Common myeloid progenitor, CD34-positive (primary cell): Measurements from ENCODE around the gene TNFRSF18.

Source experiments
- CTCF ChIA-PET: fragments of 350-600 bp; sonication (Branson Sonifier 250); formaldehyde crosslinking; loops from one replicate; lab custom pipeline; 2021; ENCODE audit warnings: antibody characterized with exemption; lab: Charles Lee
- POLR2A ChIA-PET: fragments of 350-600 bp; sonication (Branson Sonifier 250); formaldehyde crosslinking; loops from one replicate; lab custom pipeline; 2021; ENCODE audit warnings: antibody characterized with exemption; lab: Charles Lee
- DNase-seq, 3 donors: peaks; one replicate each; pipeline versions ENCODE4 v3.0.0 to v3.0.0-alpha.2; 2013
- H3K27ac ChIP-seq, 2 experiments: 1 replicate in 1 of 2; 2 replicates in 1 of 2; pipeline ENCODE4 v1.7.0; 2013; ENCODE audit warnings: inconsistent platforms in 2 of 2, low read length in 2 of 2, mild to moderate bottlenecking in 2 of 2, low read depth in 1 of 2, moderate library complexity in 1 of 2; ENCODE audit not compliant: severe bottlenecking in 2 of 2, insufficient read depth in 1 of 2, poor library complexity in 1 of 2
- H3K27me3 ChIP-seq, 5 experiments: replicated peaks in 2 of 5; 1 replicate in 3 of 5; 2 replicates in 2 of 5; pipeline versions ENCODE4 v1.6.1 to v1.7.0; 2013; ENCODE audit warnings: low read length in 4 of 5, mild to moderate bottlenecking in 2 of 5, moderate library complexity in 2 of 5, inconsistent platforms in 1 of 5; ENCODE audit not compliant: insufficient read depth in 5 of 5, control insufficient read depth in 4 of 5
- H3K36me3 ChIP-seq, 4 experiments: 1 replicate in 2 of 4; 2 replicates in 2 of 4; pipeline versions ENCODE4 v1.6.1 to v1.7.0; 2013; ENCODE audit warnings: low read length in 3 of 4, control low read depth in 1 of 4, mild to moderate bottlenecking in 1 of 4; ENCODE audit not compliant: control insufficient read depth in 4 of 4, insufficient read depth in 4 of 4
- H3K4me1 ChIP-seq, 4 experiments: 1 replicate in 3 of 4; 2 replicates in 1 of 4; pipeline versions ENCODE4 v1.6.1 to v1.7.1; 2013; ENCODE audit warnings: low read length in 3 of 4, mild to moderate bottlenecking in 3 of 4, control low read depth in 1 of 4, inconsistent platforms in 1 of 4, moderate library complexity in 1 of 4; ENCODE audit not compliant: control insufficient read depth in 4 of 4, insufficient read depth in 4 of 4; ENCODE audit errors: control extremely low read depth in 1 of 4
- H3K4me3 ChIP-seq, 7 experiments: 1 replicate in 4 of 7; 2 replicates in 3 of 7; pipeline versions ENCODE4 v1.5.1 to v1.7.0; 2013; ENCODE audit warnings: mild to moderate bottlenecking in 7 of 7, low read length in 6 of 7, moderate library complexity in 6 of 7, inconsistent platforms in 2 of 7, low read depth in 2 of 7, control low read depth in 1 of 7; ENCODE audit not compliant: insufficient read depth in 4 of 7, control insufficient read depth in 1 of 7; ENCODE audit errors: extremely low read depth in 1 of 7
- H3K9me3 ChIP-seq, 5 experiments: 1 replicate in 4 of 5; 2 replicates in 1 of 5; pipeline versions ENCODE4 v1.6.1 to v1.7.1; 2013; ENCODE audit warnings: low read length in 4 of 5, mild to moderate bottlenecking in 2 of 5, inconsistent platforms in 1 of 5, low read depth in 1 of 5, moderate library complexity in 1 of 5; ENCODE audit not compliant: control insufficient read depth in 4 of 5, insufficient read depth in 2 of 5; ENCODE audit errors: control extremely low read depth in 1 of 5
- WGBS: methylation state at CpG from one replicate; pipeline ENCODE4 v1.1.5; 2013; ENCODE audit not compliant: insufficient coverage; 5-methylcytosine and 5-hydroxymethylcytosine counted together

The TNFRSF18 gene

GRCh38 chr1:1167398-1167821 is 39.0 kb downstream of the TNFRSF18 start:
- Histone ChIP-seq H3K36me3 (no peaks in the 10 kb centered on the region), H3K27ac (no peak overlapping the region), H3K4me1 (peaks cover 0 to 54% (median 19%) of the 10 kb centered on the region in 4 experiments), H3K4me3 (no peak overlapping the region), H3K9me3 (no peaks in the 10 kb centered on the region), H3K27me3 (peaks cover 0 to 24% (median 0%) of the 10 kb centered on the region in 5 experiments)
- ChIA-PET POLR2A (no interaction called here), CTCF (no interaction called here)
- DNase-seq = no peak
- 88% methylated on average over 19 of the region's 20 CpGs for WGBS

DNA sequence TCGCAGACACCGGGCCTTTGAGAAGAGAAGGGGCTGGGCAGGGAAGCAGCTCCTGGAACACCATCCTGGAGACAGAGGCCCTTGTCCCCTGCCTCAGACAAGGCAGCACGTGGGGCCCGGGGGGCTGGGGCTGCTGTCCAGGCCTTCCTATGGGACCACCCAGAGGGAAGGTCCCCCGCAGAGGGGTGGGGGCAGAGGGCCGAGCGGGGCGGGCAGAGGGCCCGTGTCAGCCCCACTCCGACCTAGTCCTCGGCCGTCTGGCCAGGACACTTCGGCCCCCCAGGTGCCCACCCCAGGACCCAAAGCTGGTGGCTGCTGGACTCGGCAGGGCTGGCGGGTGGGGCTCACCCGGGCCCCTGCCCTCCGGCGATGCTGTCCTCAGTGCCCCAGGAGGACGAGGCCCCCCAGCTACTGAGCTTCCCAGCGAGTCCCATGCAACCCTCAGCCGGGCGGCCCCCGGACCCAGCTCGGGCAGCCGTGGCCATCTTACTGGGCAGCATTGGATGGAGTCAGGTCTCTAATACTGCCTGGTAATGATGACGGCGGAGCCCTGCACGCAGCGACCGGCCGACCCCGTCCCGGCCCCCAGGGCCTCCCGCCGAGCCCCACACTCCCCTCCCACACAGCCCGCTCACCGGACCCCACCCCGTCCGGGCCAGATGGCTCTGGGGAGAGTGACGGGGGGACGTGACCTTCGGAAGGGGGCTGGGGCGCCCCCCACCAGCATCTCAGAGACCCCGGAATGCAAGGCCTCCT is 39.6 kb downstream of the TNFRSF18 start:
- no peaks in the 10 kb centered on the region for H3K36me3 ChIP-seq
- no peaks in the 10 kb centered on the region for H3K9me3 ChIP-seq
- CTCF ChIA-PET = no interaction called here
- H3K4me1 ChIP-seq = peaks cover 0 to 48% (median 18%) of the 10 kb centered on the region in 4 experiments
- POLR2A ChIA-PET = no interaction called here
- H3K27ac ChIP-seq = no peak overlapping the region
- DNase-seq = no peak
- H3K27me3 ChIP-seq = peaks cover 0 to 24% (median 0%) of the 10 kb centered on the region in 5 experiments
- no peak overlapping the region for H3K4me3 ChIP-seq
- 94% methylated on average over 43 of the region's 44 CpGs for WGBS

GRCh38 chr1:1165900-1166421 is 40.4 kb downstream of the TNFRSF18 start:
- Histone ChIP-seq H3K27ac (no peak overlapping the region), H3K36me3 (no peaks in the 10 kb centered on the region), H3K4me1 (peaks cover 0 to 40% (median 18%) of the 10 kb centered on the region in 4 experiments), H3K9me3 (no peaks in the 10 kb centered on the region), H3K4me3 (no peak overlapping the region), H3K27me3 (peaks cover 0 to 23% (median 0%) of the 10 kb centered on the region in 5 experiments)
- WGBS = 88% methylated on average over 17 of the region's 23 CpGs
- ChIA-PET CTCF (interaction anchor here (1.7 kb wide), 1 partner anchor 44 kb away, joined by 5 read pairs; no protein-coding TSS in a partner anchor), POLR2A (no interaction called here)
- no peak for DNase-seq

DNA sequence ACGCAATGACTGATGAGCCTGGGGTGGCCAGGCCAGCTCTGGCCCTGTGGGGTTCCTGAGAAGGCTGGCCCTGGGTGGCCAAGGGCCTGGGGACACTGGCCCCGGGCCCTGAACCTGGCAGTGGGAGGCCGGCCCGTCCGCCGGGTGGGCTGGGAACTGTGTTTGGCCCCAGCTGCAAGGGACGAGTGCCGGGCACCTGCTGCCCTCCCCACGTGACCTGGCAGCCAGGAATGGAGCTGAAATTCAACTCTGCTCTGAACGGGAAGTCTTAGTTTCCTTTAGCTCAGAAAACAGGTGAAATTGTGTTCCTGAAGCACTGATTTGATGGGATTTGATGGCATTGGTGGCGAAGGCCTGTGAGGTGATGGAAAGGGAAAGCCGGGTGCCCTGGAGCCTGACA is 40.9 kb downstream of the TNFRSF18 start:
- Histone ChIP-seq H3K4me3 (no peak overlapping the region), H3K4me1 (peaks cover 0 to 35% (median 15%) of the 10 kb centered on the region in 4 experiments), H3K27ac (no peak overlapping the region), H3K9me3 (no peaks in the 10 kb centered on the region), H3K27me3 (peaks cover 0 to 19% (median 0%) of the 10 kb centered on the region in 5 experiments), H3K36me3 (no peaks in the 10 kb centered on the region)
- ChIA-PET CTCF (interaction anchor here (1.7 kb wide), 1 partner anchor 43 kb away, joined by 5 read pairs; no protein-coding TSS in a partner anchor), POLR2A (no interaction called here)
- no peak for DNase-seq
- 90% methylated on average over 12 of the region's 12 CpGs for WGBS

DNA sequence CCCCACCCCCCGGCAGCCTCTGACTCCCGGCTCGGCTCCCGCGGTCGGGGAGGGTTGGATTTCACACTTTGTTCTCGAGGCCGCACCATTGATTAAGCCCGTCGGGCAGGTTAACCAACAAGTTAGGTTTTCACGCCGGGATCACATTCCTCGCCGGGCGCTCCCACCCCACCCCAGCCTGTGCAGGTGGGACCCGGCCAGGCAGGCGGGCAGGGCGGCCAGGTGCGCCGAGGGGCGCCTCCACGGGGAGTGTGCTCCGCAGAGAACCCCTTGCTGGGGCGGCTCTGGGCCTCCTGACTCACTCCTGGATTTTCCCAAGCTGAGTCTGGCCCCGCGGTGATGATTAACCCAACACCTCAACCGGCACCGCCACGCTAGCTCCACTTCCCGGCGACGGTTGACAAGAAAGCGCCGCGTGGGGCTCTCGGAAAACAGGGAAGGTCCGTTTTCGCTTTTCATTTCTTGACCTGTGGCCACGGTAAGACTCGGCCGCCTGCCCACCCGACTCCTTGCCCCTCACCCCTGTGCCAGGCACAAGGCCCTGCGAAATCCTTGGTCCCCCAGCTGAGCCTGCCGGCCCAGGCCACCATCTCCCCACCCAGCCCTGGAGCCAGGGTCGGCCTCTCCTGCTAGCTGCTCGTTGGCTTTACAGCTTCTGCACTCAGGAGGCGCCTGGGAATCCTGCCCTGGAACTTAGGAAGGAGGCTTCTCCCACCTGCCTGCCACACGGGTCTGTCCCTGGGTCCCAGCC is 41.5 kb downstream of the TNFRSF18 start:
- DNase-seq = no peak
- no peaks in the 10 kb centered on the region for H3K36me3 ChIP-seq
- H3K9me3 ChIP-seq = no peaks in the 10 kb centered on the region
- peaks cover 0 to 29% (median 10%) of the 10 kb centered on the region in 4 experiments for H3K4me1 ChIP-seq
- H3K27me3 ChIP-seq = peaks cover 0 to 17% (median 0%) of the 10 kb centered on the region in 5 experiments
- ChIA-PET POLR2A (no interaction called here), CTCF (interaction anchor here (1.7 kb wide), 1 partner anchor 42 kb away, joined by 5 read pairs; no protein-coding TSS in a partner anchor)
- H3K4me3 ChIP-seq = no peak overlapping the region
- no peak overlapping the region for H3K27ac ChIP-seq
- 86% methylated on average over 26 of the region's 48 CpGs for WGBS

DNA sequence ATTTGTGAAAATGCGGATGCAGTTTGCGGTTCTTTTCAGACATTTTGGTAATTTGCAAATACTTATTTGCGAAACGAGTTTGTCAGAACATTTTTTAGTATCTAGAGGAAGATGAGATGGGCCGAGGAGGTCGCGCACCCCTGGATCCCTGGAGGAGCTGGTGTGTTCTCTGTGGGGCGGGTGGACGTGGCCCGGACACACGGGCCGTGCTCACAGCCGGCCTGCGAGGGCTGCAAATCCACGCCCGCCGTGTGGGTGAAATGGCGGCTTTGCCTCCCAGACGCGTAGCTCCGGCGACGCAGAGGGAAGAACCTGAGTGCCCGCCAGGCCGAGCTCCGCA is 42.1 kb downstream of the TNFRSF18 start:
- Histone ChIP-seq H3K36me3 (no peaks in the 10 kb centered on the region), H3K4me1 (peaks cover 0 to 23% (median 6%) of the 10 kb centered on the region in 4 experiments), H3K9me3 (no peaks in the 10 kb centered on the region), H3K4me3 (no peak overlapping the region), H3K27ac (no peak overlapping the region), H3K27me3 (peaks cover 0 to 17% (median 0%) of the 10 kb centered on the region in 5 experiments)
- 90% methylated on average over 23 of the region's 26 CpGs for WGBS
- POLR2A ChIA-PET = no interaction called here
- DNase-seq = no peak
- CTCF ChIA-PET = interaction anchor here (1.7 kb wide), 1 partner anchor 42 kb away, joined by 5 read pairs; no protein-coding TSS in a partner anchor
